ENCODE results near the gene HEPACAM.

DNA sequence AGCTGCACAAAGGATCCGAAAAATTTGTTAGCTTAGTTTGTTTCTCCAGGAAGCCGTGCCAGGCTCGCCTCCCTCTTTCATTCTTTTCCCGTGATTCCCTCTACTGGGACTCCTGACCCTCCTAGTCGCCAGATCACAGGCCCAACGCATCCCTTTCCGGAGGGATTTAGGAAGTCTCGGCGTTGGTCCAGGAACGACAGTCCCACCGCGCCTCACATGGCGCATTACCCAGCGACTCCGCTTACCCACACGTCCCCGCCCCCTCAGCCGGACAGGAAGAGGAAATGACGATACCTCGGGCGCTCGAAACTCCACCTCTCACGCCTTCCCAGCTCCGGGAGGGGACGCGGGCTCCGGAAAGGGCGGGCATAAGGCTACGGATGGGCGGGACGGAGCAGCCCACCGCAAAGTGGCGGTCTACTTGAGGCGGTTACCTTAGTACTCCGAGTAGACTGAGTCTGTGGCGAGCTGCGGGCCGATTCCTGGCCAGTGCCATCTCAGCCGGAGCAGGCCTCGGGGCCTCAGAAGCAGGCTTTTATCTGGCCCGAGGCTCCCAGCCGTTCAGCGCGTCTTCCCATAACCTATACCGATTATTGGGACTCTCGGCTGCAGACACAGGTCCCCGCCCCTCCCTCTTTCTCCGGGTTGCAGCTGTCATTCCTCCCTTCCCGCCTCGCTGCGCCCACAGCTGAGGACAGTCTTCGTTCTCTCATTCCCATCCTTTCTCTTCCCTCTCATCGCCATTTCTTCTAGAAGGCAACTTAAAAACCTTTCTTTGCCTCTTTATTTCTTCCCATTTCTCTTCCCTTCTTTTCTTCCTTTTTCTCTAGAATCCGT is 18.1 kb upstream of the HEPACAM start, which contains the start of gene CCDC15:
- no peak for TF ChIP-seq EZH2 (IDR thresholded peaks at IDR 0.05; ENCODE audit: borderline replicate concordance, low read depth, low read length, poor library complexity, severe bottlenecking)
- TF ChIP-seq, protein P1, sequence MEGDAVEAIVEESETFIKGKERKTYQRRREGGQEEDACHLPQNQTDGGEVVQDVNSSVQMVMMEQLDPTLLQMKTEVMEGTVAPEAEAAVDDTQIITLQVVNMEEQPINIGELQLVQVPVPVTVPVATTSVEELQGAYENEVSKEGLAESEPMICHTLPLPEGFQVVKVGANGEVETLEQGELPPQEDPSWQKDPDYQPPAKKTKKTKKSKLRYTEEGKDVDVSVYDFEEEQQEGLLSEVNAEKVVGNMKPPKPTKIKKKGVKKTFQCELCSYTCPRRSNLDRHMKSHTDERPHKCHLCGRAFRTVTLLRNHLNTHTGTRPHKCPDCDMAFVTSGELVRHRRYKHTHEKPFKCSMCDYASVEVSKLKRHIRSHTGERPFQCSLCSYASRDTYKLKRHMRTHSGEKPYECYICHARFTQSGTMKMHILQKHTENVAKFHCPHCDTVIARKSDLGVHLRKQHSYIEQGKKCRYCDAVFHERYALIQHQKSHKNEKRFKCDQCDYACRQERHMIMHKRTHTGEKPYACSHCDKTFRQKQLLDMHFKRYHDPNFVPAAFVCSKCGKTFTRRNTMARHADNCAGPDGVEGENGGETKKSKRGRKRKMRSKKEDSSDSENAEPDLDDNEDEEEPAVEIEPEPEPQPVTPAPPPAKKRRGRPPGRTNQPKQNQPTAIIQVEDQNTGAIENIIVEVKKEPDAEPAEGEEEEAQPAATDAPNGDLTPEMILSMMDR (conservative IDR thresholded peaks at IDR 0.05; ENCODE audit: low read depth, low read length): no peak
